Retinal pigment epithelial cell (primary cell): ENCODE results near the gene HUWE1.
"Not testable (repeated sequence)": the region's sequence is repeated elsewhere in the genome, so short reads cannot be mapped to it uniquely, and the experiment has no call there.

ENCODE experiments used
- DNase-seq: peaks from one replicate; pipeline ENCODE4 v3.0.0-alpha.2; 2010; ENCODE audit warnings: low read depth
- H3K4me3 ChIP-seq: 2 replicates; pipeline ENCODE4 v1.5.1; 2011; ENCODE audit warnings: mild to moderate bottlenecking, low read length, control low read depth, moderate library complexity
- TF ChIP-seq, protein P1 (sequence below): conservative IDR thresholded peaks from 2 replicates; pipeline ENCODE4 v1.5.1; 2011; ENCODE audit warnings: low read depth, low read length, control low read depth, inconsistent platforms

The HUWE1 gene

GRCh38 chrX:53561912-53562311 is 124.6 kb downstream of the HUWE1 start:
- TF ChIP-seq, protein P1, sequence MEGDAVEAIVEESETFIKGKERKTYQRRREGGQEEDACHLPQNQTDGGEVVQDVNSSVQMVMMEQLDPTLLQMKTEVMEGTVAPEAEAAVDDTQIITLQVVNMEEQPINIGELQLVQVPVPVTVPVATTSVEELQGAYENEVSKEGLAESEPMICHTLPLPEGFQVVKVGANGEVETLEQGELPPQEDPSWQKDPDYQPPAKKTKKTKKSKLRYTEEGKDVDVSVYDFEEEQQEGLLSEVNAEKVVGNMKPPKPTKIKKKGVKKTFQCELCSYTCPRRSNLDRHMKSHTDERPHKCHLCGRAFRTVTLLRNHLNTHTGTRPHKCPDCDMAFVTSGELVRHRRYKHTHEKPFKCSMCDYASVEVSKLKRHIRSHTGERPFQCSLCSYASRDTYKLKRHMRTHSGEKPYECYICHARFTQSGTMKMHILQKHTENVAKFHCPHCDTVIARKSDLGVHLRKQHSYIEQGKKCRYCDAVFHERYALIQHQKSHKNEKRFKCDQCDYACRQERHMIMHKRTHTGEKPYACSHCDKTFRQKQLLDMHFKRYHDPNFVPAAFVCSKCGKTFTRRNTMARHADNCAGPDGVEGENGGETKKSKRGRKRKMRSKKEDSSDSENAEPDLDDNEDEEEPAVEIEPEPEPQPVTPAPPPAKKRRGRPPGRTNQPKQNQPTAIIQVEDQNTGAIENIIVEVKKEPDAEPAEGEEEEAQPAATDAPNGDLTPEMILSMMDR = no peak
- H3K4me3 ChIP-seq = no peak overlapping the region
- no peak for DNase-seq

DNA sequence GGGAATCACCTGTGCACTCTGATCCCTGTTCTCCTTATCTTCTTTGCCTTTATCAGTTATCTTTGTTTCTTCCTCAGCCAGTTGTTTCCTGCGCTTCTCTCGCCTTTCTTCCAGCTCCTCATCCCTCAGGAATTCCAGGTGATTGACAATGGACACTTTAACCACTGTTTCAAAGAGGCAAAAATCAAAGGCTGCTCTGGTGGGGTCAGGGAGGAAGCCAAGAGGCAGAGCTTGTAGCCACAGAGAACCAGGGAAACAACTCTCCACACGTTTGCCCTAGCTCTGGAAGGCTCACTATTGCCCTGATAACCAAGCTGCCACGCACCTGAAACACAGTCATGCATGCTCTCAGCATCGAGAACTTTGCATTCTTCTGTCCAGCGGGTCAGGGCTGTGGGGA is 127.9 kb downstream of the HUWE1 start:
- no peak overlapping the region for H3K4me3 ChIP-seq
- TF ChIP-seq, protein P1 = no peak

GRCh38 chrX:53556868-53557267 is 129.7 kb downstream of the HUWE1 start:
- TF ChIP-seq, protein P1 = no peak
- no peak overlapping the region for H3K4me3 ChIP-seq
- DNase-seq = no peak

More for the DNA sequence above, 127.9 kb downstream of the HUWE1 start:
- DNase-seq = no peak

DNA sequence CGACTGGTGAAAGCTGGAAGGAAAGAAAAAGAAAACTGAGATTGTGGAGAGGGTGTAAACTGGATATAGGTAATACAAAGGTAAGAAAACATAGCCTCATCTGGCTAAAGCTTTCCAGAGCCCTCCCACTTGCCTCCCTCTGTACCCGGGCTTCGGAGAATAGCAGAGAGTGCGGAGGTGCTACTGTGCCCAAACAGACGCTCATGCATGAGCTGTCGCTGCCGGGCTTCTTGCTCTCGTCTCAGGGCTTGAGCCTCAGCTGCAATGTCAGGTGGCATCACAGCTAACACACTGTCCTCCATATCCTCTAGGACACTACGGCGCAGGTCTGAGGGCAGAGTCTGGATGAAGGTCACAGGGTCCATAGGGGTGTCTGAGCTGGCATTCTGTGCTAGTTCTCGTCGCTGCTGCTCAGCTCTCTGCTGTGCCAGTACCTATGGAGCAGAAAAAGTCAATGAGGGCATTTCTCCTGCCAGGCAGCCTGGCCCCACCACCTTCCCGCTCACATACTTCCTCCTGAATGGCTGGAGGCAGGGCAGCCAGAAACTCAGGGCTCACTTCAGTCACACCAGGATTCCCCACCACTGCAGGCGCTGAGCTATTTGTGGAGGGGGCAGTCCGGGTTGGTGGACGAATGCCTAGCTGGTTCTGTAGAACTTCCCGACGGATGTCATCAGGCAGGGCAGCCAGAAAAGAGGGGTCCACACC is 135.6 kb downstream of the HUWE1 start:
- no peak for DNase-seq
- no peak overlapping the region for H3K4me3 ChIP-seq
- TF ChIP-seq, protein P1 = no peak

GRCh38 chrX:53547668-53548067 is 138.9 kb downstream of the HUWE1 start:
- DNase-seq = no peak
- TF ChIP-seq, protein P1 = no peak
- no peak overlapping the region for H3K4me3 ChIP-seq

DNA sequence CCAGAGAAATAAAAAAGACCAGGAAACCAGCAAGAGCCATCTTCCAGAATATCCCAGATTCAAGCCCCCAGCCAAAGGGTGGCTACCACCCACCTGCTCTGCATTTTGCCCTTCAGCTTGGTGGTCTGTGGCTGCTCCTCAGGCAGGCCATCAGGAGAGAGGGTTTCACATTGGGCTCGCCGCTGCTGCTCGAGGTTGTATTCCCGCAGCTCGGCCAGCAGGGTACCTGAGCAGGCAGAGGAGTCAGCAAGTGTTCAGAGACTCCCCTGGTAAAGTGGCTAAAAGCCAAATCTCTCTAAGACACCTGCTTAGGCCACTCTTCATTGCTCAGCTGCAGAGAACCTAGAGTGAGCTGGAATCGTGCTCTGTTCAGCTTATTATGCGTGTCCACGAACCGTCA is 141.6 kb downstream of the HUWE1 start:
- TF ChIP-seq, protein P1 = no peak
- no peak for DNase-seq
- no peak overlapping the region for H3K4me3 ChIP-seq

DNA sequence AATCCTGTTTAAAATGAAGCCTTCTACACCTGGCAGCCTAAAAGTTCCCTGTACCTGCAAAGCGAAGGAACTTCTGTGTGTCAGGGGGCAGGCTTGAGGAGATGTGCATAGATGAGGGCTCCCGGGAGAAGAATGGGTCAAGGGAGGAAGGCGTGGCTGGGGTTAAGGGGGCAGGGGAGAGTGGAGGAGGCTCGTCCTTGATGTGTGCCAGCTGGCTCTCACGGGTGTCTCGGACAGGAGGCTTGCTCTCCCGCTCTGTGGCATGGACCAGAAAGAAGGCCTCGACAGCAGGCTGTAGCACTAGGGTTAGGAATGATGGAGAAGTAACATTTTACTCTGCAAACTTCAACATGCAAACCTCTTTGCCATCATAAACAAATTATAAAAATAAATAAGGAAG is 147.7 kb downstream of the HUWE1 start:
- H3K4me3 ChIP-seq = no peak overlapping the region
- TF ChIP-seq, protein P1 = no peak
- no peak for DNase-seq

- DNase-seq, H3K4me3 ChIP-seq: not testable (repeated sequence)
Measured at GRCh38 chrX:53531255-53531966, 155.1 kb downstream of the HUWE1 start.
